Activated gamma-delta T cell treated with anti-CD3 and anti-CD28 coated beads, Interleukin-2, amount 50 U/mL, for 16 hours (primary cell): Measurements from ENCODE around the gene TAF4.
"Not testable (repeated sequence)": the region's sequence is repeated elsewhere in the genome, so short reads cannot be mapped to it uniquely, and the experiment has no call there.

Experiments used
- DNase-seq: peaks from one replicate; pipeline ENCODE4 v3.0.0-alpha.2; 2020; ENCODE audit warnings: low read depth

Gene TAF4

GRCh38 chr20:62073323-62073722 is 7.6 kb upstream of the TAF4 start:
- no peak for DNase-seq

GRCh38 chr20:62071669-62072430 is 6.2 kb upstream of the TAF4 start:
- DNase-seq, result not testable (repeated sequence)

- no peak for DNase-seq
Measured at GRCh38 chr20:62069741-62070216, 4.1 kb upstream of the TAF4 start.

- DNase-seq, result no peak
Measured at GRCh38 chr20:62068997-62069396, 3.3 kb upstream of the TAF4 start.

GRCh38 chr20:62067547-62068260 is 2.0 kb upstream of the TAF4 start:
- no peak for DNase-seq

- DNase-seq, result no peak
Measured at GRCh38 chr20:62066983-62067433, 1.3 kb upstream of the TAF4 start.

GRCh38 chr20:62066339-62066982 is 780 bp upstream of the TAF4 start:
- DNase-seq, result peak; percentile 12

- no peak for DNase-seq
Measured at GRCh38 chr20:62064770-62065673, 659 bp downstream of the TAF4 start.

GRCh38 chr20:62063981-62064769 is 1.5 kb downstream of the TAF4 start:
- DNase-seq, result no peak

- DNase-seq, result no peak
Measured at GRCh38 chr20:62063315-62063980, 2.2 kb downstream of the TAF4 start.

GRCh38 chr20:62062661-62063314 is 2.9 kb downstream of the TAF4 start:
- DNase-seq, result no peak

GRCh38 chr20:62061851-62062423 is 3.7 kb downstream of the TAF4 start:
- no peak for DNase-seq

- DNase-seq, result no peak
Measured at GRCh38 chr20:62060631-62061541, 4.8 kb downstream of the TAF4 start.

GRCh38 chr20:62059920-62060630 is 5.6 kb downstream of the TAF4 start:
- no peak for DNase-seq

GRCh38 chr20:62059401-62059800 is 6.3 kb downstream of the TAF4 start:
- DNase-seq, result no peak

GRCh38 chr20:62058941-62059340 is 6.7 kb downstream of the TAF4 start:
- no peak for DNase-seq

- no peak for DNase-seq
Measured at GRCh38 chr20:62056975-62057374, 8.7 kb downstream of the TAF4 start.

GRCh38 chr20:62056377-62056776 is 9.3 kb downstream of the TAF4 start:
- DNase-seq, result no peak
